SJCRH30 (cell line): Measurements from ENCODE around the gene KIAA1755. TPM values are rescaled to one million over a fixed set of nuclear protein-coding genes. Genes with fewer than 3 reads are reported as not detected.

Experiments used
- DNase-seq, 2 experiments: peaks; one replicate each; pipeline ENCODE4 v3.0.0-alpha.2; 2015 to 2020
- H3K27ac ChIP-seq: fragments of 250-450 bp; sonication (Bioruptor Pico); 2 replicates; pipeline ENCODE4 v1.5.1; 2020; ENCODE audit warnings: mild to moderate bottlenecking, moderate library complexity
- H3K27me3 ChIP-seq: fragments of 250-450 bp; sonication (Bioruptor Pico); 2 replicates; pipeline ENCODE4 v1.5.1; 2020; ENCODE audit warnings: mild to moderate bottlenecking, moderate library complexity
- H3K36me3 ChIP-seq: fragments of 250-450 bp; sonication (Bioruptor Pico); 2 replicates; pipeline ENCODE4 v1.5.1; 2020; ENCODE audit warnings: mild to moderate bottlenecking, moderate library complexity
- H3K4me1 ChIP-seq: fragments of 250-450 bp; sonication (Bioruptor Pico); 2 replicates; pipeline ENCODE4 v1.5.1; 2020; ENCODE audit warnings: mild to moderate bottlenecking, moderate library complexity
- H3K4me3 ChIP-seq: fragments of 250-450 bp; sonication (Bioruptor Pico); 2 replicates; pipeline ENCODE4 v1.5.1; 2020; ENCODE audit warnings: mild to moderate bottlenecking, moderate library complexity
- H3K9me3 ChIP-seq: fragments of 250-450 bp; sonication (Bioruptor Pico); replicated peaks from 2 replicates; pipeline ENCODE4 v1.5.1; 2020; ENCODE audit warnings: mild to moderate bottlenecking, moderate library complexity
- total RNA-seq: library from RNA; depleted of rRNA; stranded (reverse); fragments of >200 nt; shearing (Covaris generic); gene quantifications from 2 replicates; pipeline ENCODE4 v1.2.3, GENCODE V29; 2014

Gene KIAA1755
- total RNA-seq, 1 experiment from 2014 or later = 1.4 TPM

DNA sequence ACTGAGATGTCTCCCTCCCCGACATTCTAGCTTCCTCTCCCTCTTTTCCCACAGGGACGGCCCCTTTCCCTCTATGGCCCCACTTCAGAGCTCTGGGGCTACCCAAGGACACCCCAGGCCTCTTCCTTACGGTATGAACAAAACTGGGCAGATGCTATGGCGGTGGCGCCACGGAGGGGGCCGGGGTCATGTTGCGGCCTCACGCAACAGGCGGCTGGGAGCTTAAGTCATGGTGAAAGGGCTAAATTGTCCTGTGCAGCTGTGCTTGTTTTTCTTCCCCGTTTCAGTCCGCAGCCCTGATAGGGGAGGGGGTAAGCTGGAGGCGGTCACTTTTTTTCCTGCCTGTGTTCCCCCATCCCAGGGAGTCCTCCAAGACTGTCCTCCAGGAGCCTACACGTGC lies 17.6 kb upstream of the KIAA1755 start:
- peak overlapping the region; percentile 87 for H3K27ac ChIP-seq
- H3K9me3 ChIP-seq = peaks cover 9% of the 10 kb centered on the region; the same call in 1 of the 2 replicates
- peak overlapping the region; percentile 2; the same call in 1 of the 2 replicates for H3K4me3 ChIP-seq
- H3K27me3 ChIP-seq = no peaks in the 10 kb centered on the region
- peak; percentile 99 to 100 for DNase-seq
- H3K36me3 ChIP-seq = no peaks in the 10 kb centered on the region
- H3K4me1 ChIP-seq = peaks cover 47% of the 10 kb centered on the region

DNA sequence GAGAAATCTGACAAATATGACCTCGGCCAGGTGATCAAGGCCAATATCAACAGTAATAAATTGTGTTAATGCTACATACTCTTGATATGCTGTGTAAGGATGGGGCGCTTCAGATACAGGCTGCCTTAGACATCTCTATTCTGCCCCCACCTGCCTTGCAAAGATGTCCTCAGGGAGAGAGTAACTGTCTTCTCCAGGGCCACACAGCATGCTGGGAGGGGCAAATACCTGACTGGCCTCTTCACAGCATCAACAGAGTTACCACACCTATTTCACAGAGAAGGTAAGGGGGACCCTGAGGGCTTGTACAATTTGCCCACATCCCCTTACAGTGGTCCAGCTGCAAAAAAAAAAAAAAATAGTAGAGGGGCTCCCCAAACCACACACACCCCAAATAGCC lies 17.2 kb upstream of the KIAA1755 start:
- Histone ChIP-seq H3K4me3 (peak overlapping the region; percentile 2), H3K4me1 (peaks cover 47% of the 10 kb centered on the region), H3K27ac (peak overlapping the region; percentile 87), H3K36me3 (no peaks in the 10 kb centered on the region), H3K27me3 (no peaks in the 10 kb centered on the region), H3K9me3 (peaks cover 9% of the 10 kb centered on the region; the same call in 1 of the 2 replicates)
- DNase-seq = peak in 1 of 2 experiments; percentile 65

DNA sequence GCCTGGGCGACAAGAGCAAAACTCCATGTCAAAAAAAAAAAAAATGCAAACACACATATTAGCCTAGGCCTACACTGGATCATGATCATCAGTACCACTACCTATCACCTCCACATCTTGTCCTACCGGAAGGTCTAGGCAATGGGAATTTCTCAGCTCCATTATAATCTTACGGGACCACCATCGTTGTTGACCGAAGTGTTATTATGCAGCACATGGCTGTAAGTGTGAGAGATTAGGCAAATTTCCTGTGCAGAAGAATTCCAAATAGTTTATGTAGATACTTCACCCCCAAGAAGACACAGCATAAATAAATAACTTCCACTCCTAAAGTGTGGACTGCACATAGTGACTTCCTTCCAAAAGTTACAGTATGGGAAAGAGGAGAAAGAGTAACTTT lies 16.8 kb upstream of the KIAA1755 start:
- peak in 1 of 2 experiments; percentile 56 for DNase-seq
- H3K27ac ChIP-seq = peak overlapping the region; percentile 87
- H3K36me3 ChIP-seq = no peaks in the 10 kb centered on the region
- H3K9me3 ChIP-seq = peaks cover 9% of the 10 kb centered on the region; the same call in 1 of the 2 replicates
- H3K4me3 ChIP-seq = no peak overlapping the region; the same call in 1 of the 2 replicates
- H3K4me1 ChIP-seq = peaks cover 47% of the 10 kb centered on the region
- H3K27me3 ChIP-seq = no peaks in the 10 kb centered on the region

GRCh38 chr20:38275815-38276550 lies 15.4 kb upstream of the KIAA1755 start:
- no peak for DNase-seq
- Histone ChIP-seq H3K9me3 (peaks cover 9% of the 10 kb centered on the region; the same call in 1 of the 2 replicates), H3K4me1 (peaks cover 54% of the 10 kb centered on the region), H3K27me3 (no peaks in the 10 kb centered on the region), H3K36me3 (no peaks in the 10 kb centered on the region), H3K4me3 (no peak overlapping the region), H3K27ac (no peak overlapping the region; the same call in 1 of the 2 replicates)

DNA sequence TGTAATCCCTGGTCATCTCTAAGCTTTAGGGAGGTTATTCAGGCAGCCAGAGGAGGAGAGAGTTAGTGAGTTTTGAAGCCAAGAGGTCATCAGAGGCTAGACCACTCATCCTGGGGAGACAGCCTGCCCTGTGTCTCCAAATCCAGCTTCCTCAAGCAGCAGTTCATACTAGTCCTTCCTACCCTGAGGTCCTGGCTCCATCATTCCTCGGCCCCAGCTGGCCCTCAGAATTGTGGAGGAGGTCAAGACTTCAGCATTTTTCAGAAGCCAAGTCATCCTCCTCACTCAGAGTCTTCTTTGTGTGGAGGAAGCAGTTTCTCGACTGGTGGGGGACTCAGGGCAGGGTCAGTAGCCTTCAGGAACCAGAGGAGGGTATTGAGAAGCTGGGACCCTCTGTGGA lies 12.4 kb upstream of the KIAA1755 start:
- no peaks in the 10 kb centered on the region for H3K36me3 ChIP-seq
- H3K27me3 ChIP-seq = no peaks in the 10 kb centered on the region
- no peak for DNase-seq
- peaks cover 5% of the 10 kb centered on the region; the same call in 1 of the 2 replicates for H3K9me3 ChIP-seq
- H3K4me1 ChIP-seq = peaks cover 29% of the 10 kb centered on the region
- no peak overlapping the region for H3K27ac ChIP-seq
- no peak overlapping the region for H3K4me3 ChIP-seq

GRCh38 chr20:38272398-38272797 lies 11.9 kb upstream of the KIAA1755 start:
- Histone ChIP-seq H3K36me3 (no peaks in the 10 kb centered on the region), H3K27me3 (no peaks in the 10 kb centered on the region), H3K4me1 (peaks cover 24% of the 10 kb centered on the region), H3K27ac (no peak overlapping the region), H3K4me3 (no peak overlapping the region), H3K9me3 (peaks cover 5% of the 10 kb centered on the region; the same call in 1 of the 2 replicates)
- DNase-seq = no peak

- Histone ChIP-seq H3K4me1 (peaks cover 16% of the 10 kb centered on the region), H3K4me3 (no peak overlapping the region), H3K27me3 (no peaks in the 10 kb centered on the region), H3K9me3 (peaks cover 8% of the 10 kb centered on the region; the same call in 1 of the 2 replicates), H3K27ac (no peak overlapping the region; the same call in 1 of the 2 replicates), H3K36me3 (no peaks in the 10 kb centered on the region)
- no peak for DNase-seq
Measured at GRCh38 chr20:38271608-38272120, 11.1 kb upstream of the KIAA1755 start.

DNA sequence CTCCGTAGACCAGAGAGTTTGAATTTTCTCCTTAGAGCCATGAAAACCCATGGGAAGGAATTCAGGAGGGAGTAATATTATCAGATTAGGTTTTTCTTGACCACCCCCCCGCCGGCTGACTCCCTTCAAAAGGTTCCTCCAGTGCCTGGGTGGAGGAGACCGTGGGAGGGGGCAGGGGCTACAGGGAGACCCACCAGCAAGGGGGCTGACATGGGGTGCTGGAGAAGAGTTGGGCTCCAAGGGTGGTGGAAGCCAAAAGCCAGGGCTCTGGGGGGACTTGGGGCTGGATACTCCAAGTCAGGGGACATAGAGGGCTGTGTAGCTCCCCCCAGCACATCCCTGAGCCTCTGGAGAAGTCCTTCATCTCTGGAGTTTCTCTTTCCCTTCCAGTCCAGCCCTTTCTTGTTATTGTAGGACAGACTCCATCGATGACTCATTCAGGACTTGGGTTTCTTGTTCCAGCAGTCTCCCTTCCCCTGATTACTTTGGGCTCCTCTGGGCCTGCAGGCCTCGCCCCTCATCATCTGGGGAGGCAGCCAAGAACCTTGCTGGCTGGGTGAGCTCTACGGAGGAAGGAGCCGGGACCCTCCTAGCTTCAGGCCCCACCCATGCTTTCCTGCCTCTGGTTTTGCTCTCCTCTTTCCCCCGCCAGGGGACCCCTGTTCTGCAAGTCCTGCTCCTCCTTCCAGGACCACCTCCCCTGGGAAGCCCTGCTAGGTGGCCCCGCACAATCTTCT lies 10.5 kb upstream of the KIAA1755 start:
- DNase-seq = peak; percentile 67 to 82
- H3K27ac ChIP-seq = no peak overlapping the region; the same call in 1 of the 2 replicates

GRCh38 chr20:38269715-38270114 lies 9.2 kb upstream of the KIAA1755 start:
- Histone ChIP-seq H3K4me3 (no peak overlapping the region), H3K36me3 (no peaks in the 10 kb centered on the region), H3K27ac (no peak overlapping the region), H3K4me1 (peaks cover 9% of the 10 kb centered on the region), H3K27me3 (no peaks in the 10 kb centered on the region), H3K9me3 (peaks cover 7% of the 10 kb centered on the region; the same call in 1 of the 2 replicates)
- DNase-seq = no peak

More for the DNA sequence above, 10.5 kb upstream of the KIAA1755 start:
- no peak overlapping the region for H3K4me3 ChIP-seq
- no peaks in the 10 kb centered on the region for H3K36me3 ChIP-seq
- peaks cover 13% of the 10 kb centered on the region for H3K4me1 ChIP-seq
- H3K27me3 ChIP-seq = no peaks in the 10 kb centered on the region
- H3K9me3 ChIP-seq = peaks cover 8% of the 10 kb centered on the region; the same call in 1 of the 2 replicates

DNA sequence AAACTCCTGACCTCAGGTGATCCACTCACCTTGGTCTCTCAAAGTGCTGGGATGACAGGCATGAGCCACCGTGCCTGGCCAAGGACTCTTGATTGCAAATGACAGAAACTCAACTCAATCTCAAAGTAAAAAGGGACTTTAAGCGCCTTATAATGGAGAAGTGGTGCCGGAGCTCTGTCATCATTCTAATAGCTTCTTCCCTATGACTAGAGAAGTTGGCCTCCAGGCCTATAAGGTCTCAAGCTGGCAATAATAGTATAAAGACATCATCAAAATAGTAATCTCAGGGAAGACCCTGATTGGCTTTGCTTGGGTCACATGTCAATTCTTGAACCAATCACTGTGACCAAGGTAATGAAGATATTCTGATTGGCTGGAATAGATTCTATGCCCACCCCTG lies 8.5 kb upstream of the KIAA1755 start:
- peaks cover 3% of the 10 kb centered on the region; the same call in 1 of the 2 replicates for H3K9me3 ChIP-seq
- H3K27ac ChIP-seq = no peak overlapping the region
- H3K4me3 ChIP-seq = no peak overlapping the region
- DNase-seq = no peak
- H3K4me1 ChIP-seq = peaks cover 9% of the 10 kb centered on the region
- no peaks in the 10 kb centered on the region for H3K27me3 ChIP-seq
- no peaks in the 10 kb centered on the region for H3K36me3 ChIP-seq

DNA sequence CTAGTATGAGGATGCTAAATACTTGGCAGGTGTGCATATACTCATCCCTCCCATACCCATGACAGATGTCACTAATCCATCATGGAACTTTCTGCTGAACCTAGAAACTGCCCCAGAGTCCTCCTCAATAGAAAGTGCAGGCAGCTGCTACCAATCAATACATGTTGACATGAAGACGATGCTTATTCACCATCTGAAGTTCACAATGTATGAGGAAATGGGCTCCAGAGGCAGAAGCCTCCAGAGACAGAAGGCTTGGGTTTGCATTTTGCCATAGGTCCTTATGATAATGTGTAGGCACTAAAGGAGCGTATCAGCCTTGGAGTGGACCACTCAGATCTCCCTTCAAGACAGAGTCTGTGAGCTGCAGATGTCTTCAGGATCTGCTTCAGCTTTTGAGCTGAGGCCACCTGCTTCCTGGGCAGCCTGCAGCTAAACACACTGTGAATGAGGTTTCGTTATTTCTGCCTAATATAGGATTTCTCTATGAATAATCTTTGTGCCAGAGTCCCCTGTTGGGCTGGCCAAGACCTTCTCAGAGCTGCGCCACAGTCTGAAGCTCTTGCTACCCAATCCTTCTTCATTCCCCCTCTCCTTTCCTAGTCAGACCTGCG lies 7.5 kb upstream of the KIAA1755 start:
- Histone ChIP-seq H3K27ac (no peak overlapping the region), H3K4me3 (no peak overlapping the region), H3K27me3 (no peaks in the 10 kb centered on the region)

GRCh38 chr20:38267296-38267695 lies 6.8 kb upstream of the KIAA1755 start:
- DNase-seq = no peak
- H3K4me3 ChIP-seq = no peak overlapping the region

More for the DNA sequence above, 7.5 kb upstream of the KIAA1755 start:
- DNase-seq = no peak
- peaks cover 9% of the 10 kb centered on the region for H3K4me1 ChIP-seq
- no peaks in the 10 kb centered on the region for H3K36me3 ChIP-seq
- H3K9me3 ChIP-seq = peaks cover 3% of the 10 kb centered on the region; the same call in 1 of the 2 replicates

DNA sequence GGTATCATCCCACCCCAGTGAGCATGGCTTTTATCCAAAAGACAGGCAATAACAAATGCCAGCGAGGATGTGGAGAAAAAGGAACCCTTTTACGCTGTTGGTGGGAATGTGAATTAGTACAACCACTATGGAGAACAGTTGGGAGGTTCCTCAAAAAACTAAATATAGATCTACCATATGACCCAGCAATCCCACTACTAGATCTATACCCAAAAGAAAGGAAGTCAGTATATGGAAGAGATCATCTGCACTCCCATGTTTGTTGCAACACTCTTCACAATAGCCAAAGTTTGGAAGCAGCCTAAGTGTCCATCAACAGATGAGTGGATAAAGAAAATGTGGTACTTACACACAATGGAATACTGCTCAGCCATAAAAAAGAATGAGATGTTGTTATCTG lies 5.9 kb upstream of the KIAA1755 start:
- no peak for DNase-seq
- no peaks in the 10 kb centered on the region for H3K36me3 ChIP-seq
- H3K27me3 ChIP-seq = no peaks in the 10 kb centered on the region
- H3K4me1 ChIP-seq = peaks cover 7% of the 10 kb centered on the region
- H3K27ac ChIP-seq = no peak overlapping the region
- H3K9me3 ChIP-seq = peaks cover 3% of the 10 kb centered on the region; the same call in 1 of the 2 replicates
- H3K4me3 ChIP-seq = no peak overlapping the region

More at GRCh38 chr20:38267296-38267695, 6.8 kb upstream of the KIAA1755 start:
- Histone ChIP-seq H3K36me3 (no peaks in the 10 kb centered on the region), H3K27me3 (no peaks in the 10 kb centered on the region), H3K9me3 (peaks cover 3% of the 10 kb centered on the region; the same call in 1 of the 2 replicates), H3K4me1 (peaks cover 9% of the 10 kb centered on the region), H3K27ac (no peak overlapping the region)

DNA sequence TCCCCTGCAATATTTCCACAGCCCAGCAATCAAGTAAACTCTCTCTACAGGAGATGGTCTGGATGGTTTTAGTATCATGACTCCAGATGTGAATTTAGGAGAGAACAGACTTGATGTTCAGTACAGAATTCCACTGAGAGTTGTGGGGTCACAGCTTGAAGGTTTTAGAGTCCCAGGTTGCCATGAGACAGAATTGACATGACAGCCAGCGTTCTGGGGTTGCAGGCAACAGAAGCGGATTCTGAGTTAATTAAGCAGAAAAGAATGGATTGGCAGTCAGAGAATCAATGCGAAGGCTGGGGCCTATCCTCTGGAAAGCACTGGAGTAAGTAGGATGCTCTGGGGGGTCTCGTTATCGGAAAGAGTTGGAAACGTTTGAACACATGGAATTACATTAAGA lies 2.4 kb upstream of the KIAA1755 start:
- H3K4me1 ChIP-seq = peaks cover 6% of the 10 kb centered on the region
- no peaks in the 10 kb centered on the region for H3K27me3 ChIP-seq
- DNase-seq = no peak
- no peak overlapping the region for H3K27ac ChIP-seq
- H3K36me3 ChIP-seq = no peaks in the 10 kb centered on the region
- no peak overlapping the region for H3K4me3 ChIP-seq
- peaks cover 3% of the 10 kb centered on the region; the same call in 1 of the 2 replicates for H3K9me3 ChIP-seq
